Epithelial cell of proximal tubule (primary cell): Measurements from ENCODE around the gene PTPN22. TPM values are rescaled to one million over a fixed set of nuclear protein-coding genes. Genes with fewer than 3 reads are reported as not detected.

Experiments
- DNase-seq: peaks from one replicate; pipeline ENCODE4 v3.0.0-alpha.2; 2011; ENCODE audit warnings: low read depth
- H3K4me3 ChIP-seq: 2 replicates; pipeline ENCODE4 v1.5.1; 2011; ENCODE audit warnings: low read depth, mild to moderate bottlenecking, low read length
- CTCF ChIP-seq: conservative IDR thresholded peaks from 2 replicates; pipeline ENCODE4 v1.5.1; 2012; ENCODE audit warnings: low read depth, mild to moderate bottlenecking, low read length
- total RNA-seq: library from RNA; depleted of rRNA; stranded (reverse); fragments of >200 nt; gene quantifications from 2 replicates; pipeline ENCODE4 v1.2.3, GENCODE V29; 2015

Gene PTPN22
- total RNA-seq, 1 donor from 2014 or later = not detected

DNA sequence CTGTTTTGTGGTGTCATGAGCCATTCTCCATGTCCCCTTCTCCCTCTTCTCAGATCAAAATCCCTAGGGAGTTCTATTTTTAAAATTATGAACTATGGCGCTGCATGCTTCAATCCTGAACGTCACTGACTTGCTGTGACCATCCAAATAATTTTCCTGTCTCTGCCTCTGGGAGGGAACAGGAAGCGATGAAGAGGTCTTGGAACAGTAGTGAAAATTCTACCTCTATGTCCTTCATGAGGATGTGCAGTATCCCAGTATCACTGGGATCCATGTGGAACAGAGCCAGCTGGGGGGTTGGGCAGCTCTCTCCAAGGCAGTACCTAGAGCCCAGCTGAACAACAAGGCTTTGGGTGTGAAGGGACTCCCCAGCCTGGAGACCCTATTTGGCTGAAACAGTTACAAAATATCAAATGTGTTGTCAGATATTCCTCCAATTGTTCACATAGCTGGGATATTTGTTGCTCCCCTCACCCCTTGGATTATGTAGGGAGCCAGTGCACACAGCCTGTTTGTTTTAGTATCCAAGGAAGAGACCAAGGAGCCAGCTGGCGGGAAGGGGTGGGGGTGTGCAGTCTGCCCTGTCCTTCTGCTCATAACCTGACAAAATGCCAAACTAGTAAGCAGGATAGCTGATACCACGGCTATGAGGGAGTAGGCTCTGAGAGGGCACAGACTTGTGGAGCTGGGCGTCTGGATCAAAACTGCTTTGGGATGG lies 41.2 kb upstream of the PTPN22 start:
- H3K4me3 ChIP-seq = no peak overlapping the region
- no peak for DNase-seq
- no peak for TF ChIP-seq CTCF

- no peak for TF ChIP-seq CTCF
- DNase-seq = no peak
- H3K4me3 ChIP-seq = peak overlapping the region; percentile 91
Observed at GRCh38 chr1:113905435-113905861, 33.9 kb upstream of the PTPN22 start.

DNA sequence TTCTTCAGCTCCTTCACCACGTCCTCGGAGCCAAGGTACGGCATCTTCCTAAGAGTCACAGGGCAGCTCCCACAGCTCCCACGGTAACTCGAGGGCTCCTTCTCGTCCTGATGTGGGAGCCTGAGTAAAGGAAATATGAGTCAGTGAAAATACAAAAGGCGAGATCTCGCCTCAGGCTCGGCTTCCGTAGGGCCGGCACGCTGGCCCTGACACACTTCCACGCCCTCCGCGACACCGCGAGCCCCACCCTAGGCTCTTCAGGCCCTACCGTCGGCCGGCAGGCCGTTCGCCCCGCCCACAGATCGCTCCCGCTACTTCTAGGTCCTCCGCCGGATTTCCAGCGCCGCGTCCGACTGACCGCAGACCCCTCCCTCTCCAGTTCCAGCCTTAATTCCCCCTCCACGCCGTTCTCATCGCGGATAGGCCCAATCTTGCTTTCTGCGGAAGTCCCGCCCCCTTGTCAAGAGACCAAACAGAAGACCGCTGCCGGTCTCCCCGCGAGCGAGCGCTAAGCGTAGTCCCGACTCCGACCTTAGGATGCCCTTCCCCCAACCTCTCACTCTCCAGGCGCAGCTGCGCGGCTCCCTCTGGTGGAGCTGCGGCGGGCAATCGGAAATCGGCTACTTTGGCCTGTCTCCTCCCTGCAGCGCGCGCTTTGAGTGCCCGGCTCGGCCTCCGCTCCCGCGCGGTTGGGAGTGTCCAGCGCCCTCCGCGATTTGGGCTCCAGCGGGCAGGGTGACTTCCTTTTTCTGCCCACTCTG lies 33.3 kb upstream of the PTPN22 start, which contains the start of the genes AP4B1 and DCLRE1B:
Gene AP4B1 (minus strand): TSS at position 126 of the 761 bp plus-strand sequence. CDS start 82 bp downstream, at position 44.
Gene DCLRE1B (plus strand): TSS at position 653 of the 761 bp plus-strand sequence. CDS start 261 bp downstream, outside the sequence.
- peak; percentile 73 for TF ChIP-seq CTCF
- peak within 1 kb of the TSS; percentile 91 for H3K4me3 ChIP-seq
- DNase-seq = peak; percentile 96

GRCh38 chr1:113904293-113904673 lies 32.8 kb upstream of the PTPN22 start:
- peak overlapping the region; percentile 91 for H3K4me3 ChIP-seq
- TF ChIP-seq CTCF = no peak
- no peak for DNase-seq

- no peak for DNase-seq
- no peak for TF ChIP-seq CTCF
- H3K4me3 ChIP-seq = peak overlapping the region; percentile 91
Observed at GRCh38 chr1:113903501-113904292, 32.2 kb upstream of the PTPN22 start.

DNA sequence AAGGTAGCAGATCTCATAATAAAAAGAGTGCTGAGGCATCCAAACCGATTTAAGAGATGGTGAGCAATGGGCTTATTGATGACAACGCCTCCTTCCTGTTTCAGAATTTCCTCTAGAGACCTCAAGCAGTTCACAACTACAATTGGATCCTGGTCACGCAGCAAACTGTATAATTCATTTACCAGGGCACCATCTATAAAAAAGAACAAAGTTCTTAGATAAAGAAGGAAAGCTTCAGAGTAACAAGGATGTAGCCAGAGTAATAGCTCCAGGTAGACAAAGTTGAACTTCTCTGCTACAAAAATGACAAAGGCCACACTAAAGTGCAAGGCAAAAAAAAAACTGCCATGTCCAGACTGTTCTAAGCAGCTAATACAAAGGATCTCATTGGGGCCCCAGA lies 29.7 kb upstream of the PTPN22 start:
- H3K4me3 ChIP-seq = no peak overlapping the region
- no peak for DNase-seq
- no peak for TF ChIP-seq CTCF
